GM12872 (cell line): ENCODE results near the gene PSMA3.

Experiments used
- CTCF ChIP-seq: IDR thresholded peaks from 3 replicates; pipeline ENCODE4 v1.5.1; 2011; ENCODE audit warnings: low read depth, mild to moderate bottlenecking, low read length, moderate library complexity; ENCODE audit not compliant: insufficient read depth

Gene PSMA3

GRCh38 chr14:58307597-58308316, 63.1 kb downstream of the PSMA3 start:
- TF ChIP-seq CTCF: no peak

DNA sequence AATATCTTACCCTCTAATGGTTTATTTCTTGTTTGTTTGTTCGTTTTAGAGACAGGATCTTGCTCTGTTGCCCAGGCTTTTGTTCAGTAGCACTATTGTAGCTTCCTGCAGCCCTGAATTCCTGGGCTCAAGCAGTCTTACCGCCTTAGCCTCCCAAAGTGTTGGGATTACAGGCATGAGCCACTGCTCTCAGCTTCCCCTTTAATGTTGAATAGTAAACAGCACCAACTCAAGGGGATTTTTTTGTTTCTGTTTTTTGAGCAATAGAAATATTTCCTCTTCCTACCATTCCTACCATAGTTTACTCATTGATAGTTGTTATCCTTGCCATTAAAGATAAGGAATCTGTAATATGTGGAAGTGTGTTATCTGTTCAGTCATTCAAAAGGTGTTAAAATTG, 64.4 kb downstream of the PSMA3 start:
- TF ChIP-seq CTCF: no peak

DNA sequence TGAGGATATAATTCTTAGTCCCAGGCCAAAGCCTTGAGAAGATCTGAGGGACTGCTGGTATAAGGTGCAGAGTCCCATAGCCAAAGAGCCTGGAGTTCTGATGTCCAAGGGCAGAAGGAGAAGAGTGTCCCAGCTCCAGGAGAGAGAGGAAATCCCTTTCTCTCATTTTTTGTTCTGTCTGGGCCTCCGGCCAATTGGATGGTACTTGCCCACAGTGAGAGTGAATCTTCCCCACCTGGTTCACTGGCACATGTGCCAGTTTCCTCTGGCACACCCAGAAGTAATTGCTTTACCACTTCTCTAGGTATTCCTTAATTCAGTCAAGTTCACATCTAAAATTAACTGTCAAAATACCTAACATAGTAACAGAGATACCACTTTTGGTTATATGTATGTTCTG, 69.1 kb downstream of the PSMA3 start:
- no peak for TF ChIP-seq CTCF

GRCh38 chr14:58315606-58316005, 71.0 kb downstream of the PSMA3 start:
- no peak for TF ChIP-seq CTCF
